ENCODE data around the gene RIPK3.

RIPK3 gene

DNA sequence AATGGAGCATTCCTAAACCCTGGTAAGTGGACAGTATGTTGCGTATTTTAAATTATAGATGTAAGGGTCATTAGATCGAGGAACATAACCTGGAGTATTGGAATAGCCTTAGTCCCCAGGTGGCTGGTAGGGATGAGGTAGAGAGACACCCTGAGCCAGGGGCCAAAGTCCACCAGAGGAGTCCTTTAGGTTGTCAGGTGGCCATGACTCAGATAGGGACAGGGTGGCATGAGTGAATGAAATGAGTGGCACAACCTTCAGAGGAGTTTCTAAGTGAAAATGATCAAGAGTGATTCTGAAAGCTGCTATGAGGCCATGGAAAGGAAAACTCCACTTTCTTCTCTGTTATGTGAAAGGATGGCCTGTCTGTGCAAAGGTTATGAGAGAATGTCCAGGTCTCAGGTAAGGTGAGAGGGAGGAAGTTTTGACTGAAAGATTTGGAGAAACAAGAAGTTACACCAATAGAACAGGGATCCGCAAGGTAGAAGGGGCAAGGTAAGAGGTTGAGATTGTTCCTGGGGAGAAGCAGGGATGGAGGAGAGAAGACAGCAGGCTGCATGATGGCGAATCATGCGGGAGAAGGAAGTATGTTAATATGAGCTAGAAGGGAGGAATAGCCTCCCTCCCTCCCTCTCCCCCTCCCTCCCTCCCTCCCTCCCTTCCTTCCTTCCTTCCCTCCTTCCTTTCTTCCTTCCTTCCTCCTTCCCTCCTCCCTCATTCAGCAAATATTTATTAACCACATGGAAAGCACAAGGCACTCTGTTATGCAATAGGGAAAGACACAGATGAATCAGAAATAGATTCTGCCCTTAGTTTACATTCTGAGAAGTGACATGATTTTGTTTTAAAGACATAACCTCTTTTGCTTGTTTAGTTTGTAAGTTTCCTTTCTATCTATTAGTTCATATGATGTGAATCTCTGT is 14.0 kb upstream of the RIPK3 start:
- no peak overlapping the region for H3K27ac ChIP-seq
- no peak for TF ChIP-seq ZFX (IDR thresholded peaks at IDR 0.05)

DNA sequence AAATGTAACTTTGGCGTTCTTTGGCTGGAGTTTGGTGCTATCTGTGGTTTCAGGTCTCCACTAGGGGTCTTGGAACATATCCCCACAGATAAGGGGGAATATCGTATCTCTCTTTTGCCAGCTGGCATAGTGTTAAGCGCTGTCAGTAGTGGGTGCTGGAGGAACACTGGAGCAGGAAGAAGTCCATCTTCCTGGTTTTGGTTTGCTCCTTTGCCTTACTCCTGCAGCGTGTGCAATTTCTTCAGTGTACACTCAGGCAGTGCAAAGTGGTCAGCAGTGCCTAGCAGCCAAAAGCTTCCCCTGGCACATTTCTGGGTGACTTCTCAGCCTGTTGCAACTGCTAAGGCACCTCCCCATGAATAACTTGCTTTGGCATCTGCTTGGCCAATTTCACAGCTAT is 11.7 kb upstream of the RIPK3 start:
- no peak overlapping the region for H3K27ac ChIP-seq
- TF ChIP-seq, protein P1, sequence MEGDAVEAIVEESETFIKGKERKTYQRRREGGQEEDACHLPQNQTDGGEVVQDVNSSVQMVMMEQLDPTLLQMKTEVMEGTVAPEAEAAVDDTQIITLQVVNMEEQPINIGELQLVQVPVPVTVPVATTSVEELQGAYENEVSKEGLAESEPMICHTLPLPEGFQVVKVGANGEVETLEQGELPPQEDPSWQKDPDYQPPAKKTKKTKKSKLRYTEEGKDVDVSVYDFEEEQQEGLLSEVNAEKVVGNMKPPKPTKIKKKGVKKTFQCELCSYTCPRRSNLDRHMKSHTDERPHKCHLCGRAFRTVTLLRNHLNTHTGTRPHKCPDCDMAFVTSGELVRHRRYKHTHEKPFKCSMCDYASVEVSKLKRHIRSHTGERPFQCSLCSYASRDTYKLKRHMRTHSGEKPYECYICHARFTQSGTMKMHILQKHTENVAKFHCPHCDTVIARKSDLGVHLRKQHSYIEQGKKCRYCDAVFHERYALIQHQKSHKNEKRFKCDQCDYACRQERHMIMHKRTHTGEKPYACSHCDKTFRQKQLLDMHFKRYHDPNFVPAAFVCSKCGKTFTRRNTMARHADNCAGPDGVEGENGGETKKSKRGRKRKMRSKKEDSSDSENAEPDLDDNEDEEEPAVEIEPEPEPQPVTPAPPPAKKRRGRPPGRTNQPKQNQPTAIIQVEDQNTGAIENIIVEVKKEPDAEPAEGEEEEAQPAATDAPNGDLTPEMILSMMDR (conservative IDR thresholded peaks at IDR 0.05): no peak
- TF ChIP-seq ZFX (IDR thresholded peaks at IDR 0.05): no peak

DNA sequence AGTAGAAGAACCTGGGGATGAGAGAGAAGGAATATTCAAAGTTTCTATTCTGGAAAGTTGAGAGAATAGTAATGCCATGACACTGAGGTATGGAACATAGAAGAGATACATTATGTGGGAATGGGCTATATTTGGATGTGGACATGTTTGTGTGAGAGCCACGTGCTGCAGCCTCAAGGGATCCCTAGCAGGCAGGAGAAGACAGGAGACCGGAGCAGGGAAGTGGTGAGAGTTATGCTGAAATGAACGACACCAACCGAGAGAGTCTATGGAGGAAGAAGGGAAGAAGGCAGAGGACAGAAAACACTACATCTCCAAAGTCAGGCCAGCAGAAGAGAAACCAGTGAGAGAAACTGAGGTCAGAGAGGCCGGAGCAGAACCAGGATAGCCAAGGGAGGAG is 10.0 kb upstream of the RIPK3 start:
- TF ChIP-seq ZFX (IDR thresholded peaks at IDR 0.05): no peak
- TF ChIP-seq, protein P1 (conservative IDR thresholded peaks at IDR 0.05): no peak

GRCh38 chr14:24348186-24348585 is 8.4 kb upstream of the RIPK3 start:
- TF ChIP-seq ZFX (IDR thresholded peaks at IDR 0.05): no peak
- TF ChIP-seq, protein P1 (conservative IDR thresholded peaks at IDR 0.05): no peak
- H3K27ac ChIP-seq: no peak overlapping the region

More for the DNA sequence above, 10.0 kb upstream of the RIPK3 start:
- H3K27ac ChIP-seq: no peak overlapping the region

DNA sequence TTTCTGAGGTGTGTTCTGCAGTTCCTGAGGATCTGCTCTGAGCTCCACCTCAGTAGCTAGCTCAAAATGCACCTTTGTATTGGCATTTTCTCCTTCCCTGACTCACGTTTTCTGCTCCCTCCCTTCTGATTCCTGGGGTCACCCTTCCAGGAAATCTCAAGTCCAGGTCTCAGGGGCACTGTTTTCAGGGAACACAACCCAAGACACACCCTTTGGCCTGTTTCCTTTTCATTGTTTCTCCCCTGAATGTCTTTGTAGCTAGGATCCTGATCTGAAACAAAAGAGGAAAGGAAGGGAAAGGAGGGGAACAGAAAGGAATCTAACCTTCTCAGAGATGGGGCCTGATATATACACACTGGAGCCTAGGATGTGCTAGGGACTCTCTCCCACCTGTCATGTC is 7.3 kb upstream of the RIPK3 start:
- H3K27ac ChIP-seq: no peak overlapping the region
- TF ChIP-seq ZFX (IDR thresholded peaks at IDR 0.05): no peak
- TF ChIP-seq, protein P1 (conservative IDR thresholded peaks at IDR 0.05): no peak

GRCh38 chr14:24343795-24344660 is 4.2 kb upstream of the RIPK3 start:
- TF ChIP-seq, protein P1 (conservative IDR thresholded peaks at IDR 0.05): no peak
- TF ChIP-seq ZFX (IDR thresholded peaks at IDR 0.05): no peak
- no peak overlapping the region for H3K27ac ChIP-seq

DNA sequence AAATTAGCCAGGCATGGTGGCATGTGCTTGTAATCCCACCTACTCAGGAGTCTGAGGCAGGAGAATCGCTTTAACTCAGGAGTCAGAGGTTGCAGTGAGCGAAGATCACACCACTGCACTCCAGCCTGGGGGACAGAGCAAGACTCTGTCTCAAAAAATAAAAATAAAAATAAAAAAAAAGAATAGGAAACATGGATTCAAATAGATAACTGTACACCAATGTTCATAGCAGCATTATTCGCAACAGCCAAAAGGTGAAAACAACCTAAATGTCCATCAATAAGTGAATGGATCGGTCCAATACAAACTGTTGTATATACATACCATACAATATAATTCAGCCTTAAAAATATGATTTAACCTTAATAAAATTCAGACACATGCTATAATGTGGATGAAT is 3.1 kb upstream of the RIPK3 start:
- TF ChIP-seq, protein P1 (conservative IDR thresholded peaks at IDR 0.05): no peak
- TF ChIP-seq ZFX (IDR thresholded peaks at IDR 0.05): no peak
- H3K27ac ChIP-seq: no peak overlapping the region

Measured in C4-2B (cell line).